ENCODE measurements around the gene DOP1A.
"Not testable (repeated sequence)": the region's sequence is repeated elsewhere in the genome, so short reads cannot be mapped to it uniquely, and the experiment has no call there.

Gene DOP1A

GRCh38 chr6:83167726-83168278 is 100.3 kb downstream of the DOP1A start:
- H3K4me1 ChIP-seq (ENCODE audit: control insufficient read depth, insufficient read depth, low read length) = no peaks in the 10 kb centered on the region
- no peaks in the 10 kb centered on the region for H3K27me3 ChIP-seq (ENCODE audit: control insufficient read depth, insufficient read depth, low read length)
- no peak overlapping the region for H3K4me3 ChIP-seq (ENCODE audit: low read depth, low read length)
- no peak overlapping the region for H3K9ac ChIP-seq (ENCODE audit: low read depth, low read length)
- no peaks in the 10 kb centered on the region for H3K9me3 ChIP-seq (ENCODE audit: control insufficient read depth, insufficient read depth, low read length)
- H3K36me3 ChIP-seq (ENCODE audit: control insufficient read depth, insufficient read depth, low read length) = peaks cover 4% of the 10 kb centered on the region

GRCh38 chr6:83168556-83168955 is 101.1 kb downstream of the DOP1A start:
- peaks cover 6% of the 10 kb centered on the region for H3K36me3 ChIP-seq (ENCODE audit: control insufficient read depth, insufficient read depth, low read length)

GRCh38 chr6:83169106-83169505 is 101.6 kb downstream of the DOP1A start:
- Histone ChIP-seq H3K4me1 (ENCODE audit: control insufficient read depth, insufficient read depth, low read length) (no peaks in the 10 kb centered on the region), H3K36me3 (ENCODE audit: control insufficient read depth, insufficient read depth, low read length) (peaks cover 6% of the 10 kb centered on the region), H3K9me3 (ENCODE audit: control insufficient read depth, insufficient read depth, low read length) (no peaks in the 10 kb centered on the region), H3K9ac (ENCODE audit: low read depth, low read length) (no peak overlapping the region), H3K27me3 (ENCODE audit: control insufficient read depth, insufficient read depth, low read length) (no peaks in the 10 kb centered on the region), H3K4me3 (ENCODE audit: low read depth, low read length) (no peak overlapping the region)

More at GRCh38 chr6:83168556-83168955, 101.1 kb downstream of the DOP1A start:
- Histone ChIP-seq H3K4me3 (ENCODE audit: low read depth, low read length) (no peak overlapping the region), H3K9me3 (ENCODE audit: control insufficient read depth, insufficient read depth, low read length) (no peaks in the 10 kb centered on the region), H3K4me1 (ENCODE audit: control insufficient read depth, insufficient read depth, low read length) (no peaks in the 10 kb centered on the region), H3K27me3 (ENCODE audit: control insufficient read depth, insufficient read depth, low read length) (no peaks in the 10 kb centered on the region), H3K9ac (ENCODE audit: low read depth, low read length) (no peak overlapping the region)

- Histone ChIP-seq H3K36me3 (ENCODE audit: control insufficient read depth, insufficient read depth, low read length) (peaks cover 6% of the 10 kb centered on the region), H3K4me1 (ENCODE audit: control insufficient read depth, insufficient read depth, low read length) (no peaks in the 10 kb centered on the region), H3K9me3 (ENCODE audit: control insufficient read depth, insufficient read depth, low read length) (no peaks in the 10 kb centered on the region), H3K4me3 (ENCODE audit: low read depth, low read length) (no peak overlapping the region), H3K9ac (ENCODE audit: low read depth, low read length) (no peak overlapping the region), H3K27me3 (ENCODE audit: control insufficient read depth, insufficient read depth, low read length) (no peaks in the 10 kb centered on the region)
These were observed 102.0 kb downstream of the DOP1A start for GRCh38 chr6:83169511-83169910.

GRCh38 chr6:83176246-83176645 is 108.8 kb downstream of the DOP1A start:
- Histone ChIP-seq H3K27me3 (ENCODE audit: control insufficient read depth, insufficient read depth, low read length) (no peaks in the 10 kb centered on the region), H3K36me3 (ENCODE audit: control insufficient read depth, insufficient read depth, low read length) (peaks cover 10% of the 10 kb centered on the region), H3K4me3 (ENCODE audit: low read depth, low read length) (no peak overlapping the region), H3K9ac (ENCODE audit: low read depth, low read length) (no peak overlapping the region), H3K4me1 (ENCODE audit: control insufficient read depth, insufficient read depth, low read length) (no peaks in the 10 kb centered on the region), H3K9me3 (ENCODE audit: control insufficient read depth, insufficient read depth, low read length) (no peaks in the 10 kb centered on the region)

- Histone ChIP-seq H3K9ac (ENCODE audit: low read depth, low read length) (no peak overlapping the region), H3K4me1 (ENCODE audit: control insufficient read depth, insufficient read depth, low read length) (no peaks in the 10 kb centered on the region), H3K27me3 (ENCODE audit: control insufficient read depth, insufficient read depth, low read length) (no peaks in the 10 kb centered on the region), H3K9me3 (ENCODE audit: control insufficient read depth, insufficient read depth, low read length) (no peaks in the 10 kb centered on the region), H3K4me3 (ENCODE audit: low read depth, low read length) (no peak overlapping the region), H3K36me3 (ENCODE audit: control insufficient read depth, insufficient read depth, low read length) (peaks cover 13% of the 10 kb centered on the region)
These were observed 113.0 kb downstream of the DOP1A start for GRCh38 chr6:83180426-83180950.

- H3K9me3 ChIP-seq (ENCODE audit: control insufficient read depth, insufficient read depth, low read length) = no peaks in the 10 kb centered on the region
- no peak overlapping the region for H3K9ac ChIP-seq (ENCODE audit: low read depth, low read length)
- no peaks in the 10 kb centered on the region for H3K4me1 ChIP-seq (ENCODE audit: control insufficient read depth, insufficient read depth, low read length)
- no peaks in the 10 kb centered on the region for H3K27me3 ChIP-seq (ENCODE audit: control insufficient read depth, insufficient read depth, low read length)
- no peak overlapping the region for H3K4me3 ChIP-seq (ENCODE audit: low read depth, low read length)
- H3K36me3 ChIP-seq (ENCODE audit: control insufficient read depth, insufficient read depth, low read length) = peaks cover 19% of the 10 kb centered on the region
These were observed 114.6 kb downstream of the DOP1A start for GRCh38 chr6:83182114-83182513.

GRCh38 chr6:83183082-83183828 is 115.8 kb downstream of the DOP1A start:
- H3K27me3 ChIP-seq (ENCODE audit: control insufficient read depth, insufficient read depth, low read length) = no peaks in the 10 kb centered on the region
- no peak overlapping the region for H3K4me3 ChIP-seq (ENCODE audit: low read depth, low read length)
- H3K4me1 ChIP-seq (ENCODE audit: control insufficient read depth, insufficient read depth, low read length) = no peaks in the 10 kb centered on the region
- H3K36me3 ChIP-seq (ENCODE audit: control insufficient read depth, insufficient read depth, low read length) = peaks cover 21% of the 10 kb centered on the region
- no peaks in the 10 kb centered on the region for H3K9me3 ChIP-seq (ENCODE audit: control insufficient read depth, insufficient read depth, low read length)
- no peak overlapping the region for H3K9ac ChIP-seq (ENCODE audit: low read depth, low read length)

GRCh38 chr6:83185096-83185495 is 117.6 kb downstream of the DOP1A start:
- Histone ChIP-seq H3K9ac (ENCODE audit: low read depth, low read length) (no peak overlapping the region), H3K9me3 (ENCODE audit: control insufficient read depth, insufficient read depth, low read length) (no peaks in the 10 kb centered on the region), H3K36me3 (ENCODE audit: control insufficient read depth, insufficient read depth, low read length) (peaks cover 25% of the 10 kb centered on the region), H3K27me3 (ENCODE audit: control insufficient read depth, insufficient read depth, low read length) (no peaks in the 10 kb centered on the region), H3K4me3 (ENCODE audit: low read depth, low read length) (no peak overlapping the region), H3K4me1 (ENCODE audit: control insufficient read depth, insufficient read depth, low read length) (no peaks in the 10 kb centered on the region)

GRCh38 chr6:83188501-83188900 is 121.0 kb downstream of the DOP1A start:
- Histone ChIP-seq H3K9ac (ENCODE audit: low read depth, low read length) (no peak overlapping the region), H3K27me3 (ENCODE audit: control insufficient read depth, insufficient read depth, low read length) (no peaks in the 10 kb centered on the region), H3K4me1 (ENCODE audit: control insufficient read depth, insufficient read depth, low read length) (no peaks in the 10 kb centered on the region), H3K36me3 (ENCODE audit: control insufficient read depth, insufficient read depth, low read length) (peaks cover 12% of the 10 kb centered on the region), H3K9me3 (ENCODE audit: control insufficient read depth, insufficient read depth, low read length) (no peaks in the 10 kb centered on the region), H3K4me3 (ENCODE audit: low read depth, low read length) (no peak overlapping the region)

GRCh38 chr6:83190626-83191025 is 123.2 kb downstream of the DOP1A start:
- Histone ChIP-seq H3K4me1 (ENCODE audit: control insufficient read depth, insufficient read depth, low read length) (no peaks in the 10 kb centered on the region), H3K4me3 (ENCODE audit: low read depth, low read length) (no peak overlapping the region), H3K36me3 (ENCODE audit: control insufficient read depth, insufficient read depth, low read length) (peaks cover 12% of the 10 kb centered on the region), H3K9me3 (ENCODE audit: control insufficient read depth, insufficient read depth, low read length) (no peaks in the 10 kb centered on the region), H3K9ac (ENCODE audit: low read depth, low read length) (no peak overlapping the region), H3K27me3 (ENCODE audit: control insufficient read depth, insufficient read depth, low read length) (no peaks in the 10 kb centered on the region)

- H3K9me3 ChIP-seq (ENCODE audit: control insufficient read depth, insufficient read depth, low read length); H3K4me1 ChIP-seq (ENCODE audit: control insufficient read depth, insufficient read depth, low read length); H3K36me3 ChIP-seq (ENCODE audit: control insufficient read depth, insufficient read depth, low read length); H3K27me3 ChIP-seq (ENCODE audit: control insufficient read depth, insufficient read depth, low read length): not testable (repeated sequence)
- Histone ChIP-seq H3K9ac (ENCODE audit: low read depth, low read length) (peak overlapping the region; percentile 94), H3K4me3 (ENCODE audit: low read depth, low read length) (peak overlapping the region; percentile 94)
These were observed 124.5 kb downstream of the DOP1A start for GRCh38 chr6:83191974-83192373.
